H9 (cell line): ENCODE results near the gene CASQ1. TPM values are rescaled to one million over a fixed set of nuclear protein-coding genes. Genes with fewer than 3 reads are reported as not detected.

Experiments
- DNase-seq: peaks from one replicate; pipeline ENCODE4 v3.0.0-alpha.2; 2017
- H2AFZ ChIP-seq: one replicate; pipeline ENCODE4 v1.6.1; 2013; ENCODE audit warnings: mild to moderate bottlenecking, low read length, control low read depth, moderate library complexity
- H2AK5ac ChIP-seq: 2 replicates; pipeline ENCODE4 v1.6.1; 2013; ENCODE audit warnings: low read length, control low read depth, mixed read lengths; ENCODE audit not compliant: insufficient read length
- H2BK120ac ChIP-seq: one replicate; pipeline ENCODE4 v1.6.1; 2013; ENCODE audit warnings: low read depth, mild to moderate bottlenecking, low read length, control low read depth, inconsistent platforms; ENCODE audit not compliant: poor library complexity, severe bottlenecking
- H2BK12ac ChIP-seq: 2 replicates; pipeline ENCODE4 v1.6.1; 2013; ENCODE audit warnings: low read length, control low read depth, mixed read lengths, low read depth; ENCODE audit not compliant: insufficient read length
- H2BK15ac ChIP-seq: 2 replicates; pipeline ENCODE4 v1.6.1; 2013; ENCODE audit warnings: low read depth, low read length, control low read depth
- H2BK20ac ChIP-seq: one replicate; pipeline ENCODE4 v1.6.1; 2013; ENCODE audit warnings: low read depth, mild to moderate bottlenecking, low read length, control low read depth, inconsistent platforms; ENCODE audit not compliant: poor library complexity, severe bottlenecking
- H2BK5ac ChIP-seq: 2 replicates; pipeline ENCODE4 v1.6.1; 2013; ENCODE audit warnings: low read length, control low read depth, mixed read lengths; ENCODE audit not compliant: insufficient read length
- H3K14ac ChIP-seq: 2 replicates; pipeline ENCODE4 v1.6.1; 2013; ENCODE audit warnings: low read length, control low read depth; ENCODE audit not compliant: insufficient read depth
- H3K18ac ChIP-seq: 2 replicates; pipeline ENCODE4 v1.6.1; 2013; ENCODE audit warnings: low read depth, mild to moderate bottlenecking, mixed read lengths, low read length, control low read depth; ENCODE audit not compliant: insufficient read length
- H3K23ac ChIP-seq: 2 replicates; pipeline ENCODE4 v1.6.1; 2013; ENCODE audit warnings: low read length, control low read depth, mixed read lengths, low read depth; ENCODE audit not compliant: insufficient read length
- H3K23me2 ChIP-seq: 2 replicates; pipeline ENCODE4 v1.6.1; 2013; ENCODE audit warnings: low read depth, mild to moderate bottlenecking, mixed read lengths, low read length, control low read depth; ENCODE audit not compliant: insufficient read length, poor library complexity, severe bottlenecking
- H3K27ac ChIP-seq: 2 replicates; pipeline ENCODE4 v1.5.1; 2013; ENCODE audit warnings: low read length, control low read depth, mixed read lengths, low read depth; ENCODE audit not compliant: insufficient read length
- H3K27me3 ChIP-seq: 2 replicates; pipeline ENCODE4 v1.6.1; 2013; ENCODE audit warnings: low read length, control low read depth, inconsistent platforms; ENCODE audit not compliant: insufficient read depth
- H3K4ac ChIP-seq: 2 replicates; pipeline ENCODE4 v1.6.1; 2013; ENCODE audit warnings: low read depth, mild to moderate bottlenecking, control low read depth, inconsistent platforms, low read length, moderate library complexity
- H3K4me1 ChIP-seq: 2 replicates; pipeline ENCODE4 v1.6.1; 2013; ENCODE audit warnings: low read length, control low read depth, inconsistent platforms; ENCODE audit not compliant: insufficient read depth
- H3K4me2 ChIP-seq: 2 replicates; pipeline ENCODE4 v1.6.1; 2013; ENCODE audit warnings: low read length, control low read depth, mixed read lengths; ENCODE audit not compliant: insufficient read length, insufficient read depth
- H3K56ac ChIP-seq: 2 replicates; pipeline ENCODE4 v1.6.1; 2013; ENCODE audit warnings: low read depth, mild to moderate bottlenecking, mixed read lengths, low read length, control low read depth; ENCODE audit not compliant: insufficient read length
- H3K79me1 ChIP-seq: 2 replicates; pipeline ENCODE4 v1.6.1; 2013; ENCODE audit warnings: low read depth, mild to moderate bottlenecking, moderate library complexity, low read length, control low read depth, inconsistent platforms; ENCODE audit not compliant: insufficient read depth, poor library complexity, severe bottlenecking
- H3K79me2 ChIP-seq: 2 replicates; pipeline ENCODE4 v1.6.1; 2013; ENCODE audit warnings: low read length, control low read depth, inconsistent platforms; ENCODE audit not compliant: insufficient read depth
- H3K9ac ChIP-seq: 2 replicates; pipeline ENCODE4 v1.6.1; 2013; ENCODE audit warnings: low read length, control low read depth, mixed read lengths; ENCODE audit not compliant: insufficient read length; ENCODE audit errors: extremely low read depth
- H3K9me3 ChIP-seq: one replicate; pipeline ENCODE4 v1.6.1; 2013; ENCODE audit warnings: low read depth, low read length, inconsistent platforms; ENCODE audit not compliant: control insufficient read depth
- H3T11ph ChIP-seq: one replicate; pipeline ENCODE4 v1.6.1; 2013; ENCODE audit warnings: mild to moderate bottlenecking, low read length, control low read depth, inconsistent platforms
- H4K20me1 ChIP-seq: one replicate; pipeline ENCODE4 v1.6.1; 2013; ENCODE audit not compliant: control insufficient read depth, insufficient read length, insufficient read depth
- H4K5ac ChIP-seq: 2 replicates; pipeline ENCODE4 v1.6.1; 2013; ENCODE audit warnings: low read depth, mild to moderate bottlenecking, mixed read lengths, low read length, control low read depth; ENCODE audit not compliant: insufficient read length
- H4K8ac ChIP-seq: replicated peaks from 2 replicates; pipeline ENCODE4 v1.6.1; 2013; ENCODE audit warnings: low read length, control low read depth, mixed read lengths, low read depth; ENCODE audit not compliant: insufficient read length
- H4K91ac ChIP-seq: 2 replicates; pipeline ENCODE4 v1.6.1; 2013; ENCODE audit warnings: low read depth, mild to moderate bottlenecking, moderate library complexity, mixed read lengths, low read length, control low read depth; ENCODE audit not compliant: insufficient read length
- H3K27ac Mint-ChIP-seq, 3 experiments: 2 replicates in 2 of 3; 3 replicates in 1 of 3; pipeline ENCODE4 v1.8.0; 2020 to 2021; ENCODE audit warnings: mixed read lengths in 3 of 3, mild to moderate bottlenecking in 1 of 3, moderate library complexity in 1 of 3
- H3K27me3 Mint-ChIP-seq: 2 replicates; pipeline ENCODE4 v1.8.0; 2021; ENCODE audit warnings: low read depth, mild to moderate bottlenecking, moderate library complexity, mixed read lengths
- H3K36me3 Mint-ChIP-seq, 3 experiments: 2 replicates in 2 of 3; 3 replicates in 1 of 3; pipeline ENCODE4 v1.8.0; 2020 to 2021; ENCODE audit warnings: low read depth in 3 of 3, mixed read lengths in 3 of 3; ENCODE audit not compliant: insufficient read depth in 1 of 3
- H3K4me1 Mint-ChIP-seq, 2 experiments: 2 replicates each; pipeline ENCODE4 v1.8.0; 2020; ENCODE audit warnings: mixed read lengths in 2 of 2
- H3K4me3 Mint-ChIP-seq, 2 experiments: 2 replicates in 1 of 2; 3 replicates in 1 of 2; pipeline ENCODE4 v1.8.0; 2020 to 2021; ENCODE audit warnings: mild to moderate bottlenecking in 2 of 2, mixed read lengths in 2 of 2, moderate library complexity in 1 of 2
- H3K9me3 Mint-ChIP-seq, 2 experiments: 2 replicates in 1 of 2; 3 replicates in 1 of 2; pipeline ENCODE4 v1.8.0; 2020; ENCODE audit warnings: mild to moderate bottlenecking in 2 of 2, mixed read lengths in 2 of 2, moderate library complexity in 1 of 2
- CTCF ChIP-seq: fragments of 200-600 bp; sonication (generic); conservative IDR thresholded peaks from 3 replicates; pipeline ENCODE4 v1.8.0; 2021; ENCODE audit warnings: antibody characterized with exemption, mild to moderate bottlenecking
- WGBS: extraction: QIAGEN DNeasy Blood & Tissue Kit; methylation state at CpG from one replicate; pipeline ENCODE4 v1.1.7; 2013; ENCODE audit warnings: missing lambda C conversion rate, low lambda C conversion rate, mixed read lengths; ENCODE audit not compliant: insufficient read length; ENCODE audit errors: extremely low coverage; 5-methylcytosine and 5-hydroxymethylcytosine counted together
- total RNA-seq: library from RNA; stranded (reverse); gene quantifications from 2 replicates; pipeline ENCODE4 v1.2.1, GENCODE V29; 2021

CASQ1 gene
- total RNA-seq, 1 experiment from 2014 or later = 0.55 TPM

DNA sequence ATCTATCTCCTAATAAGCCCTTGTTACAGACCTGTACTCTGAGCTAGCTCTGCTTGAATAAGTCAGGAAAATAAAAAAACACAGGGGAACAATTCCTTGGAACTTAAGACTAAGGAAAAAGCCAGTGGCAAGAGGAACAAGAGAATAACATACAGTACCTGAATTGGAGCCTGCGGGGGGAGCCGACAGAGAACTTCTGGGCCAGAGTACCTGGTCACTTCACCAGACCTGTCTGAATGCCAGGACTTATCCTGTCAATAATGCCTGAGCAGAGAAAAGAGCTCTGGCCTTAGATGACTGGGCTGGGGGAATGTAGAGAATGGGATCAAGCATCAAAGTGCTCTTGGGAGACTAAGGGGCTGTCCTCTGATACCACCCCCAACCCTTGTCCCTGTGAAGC lies 29.9 kb downstream of the CASQ1 start:
- TF ChIP-seq CTCF = no peak
- no peak overlapping the region for H2BK20ac ChIP-seq
- peaks cover 23 to 89% (median 51%) of the 10 kb centered on the region in 3 experiments; a peak in 6 of 7 replicates for H3K36me3 Mint-ChIP-seq
- H2BK15ac ChIP-seq = no peak overlapping the region
- no peak overlapping the region for H2AK5ac ChIP-seq
- no peaks in the 10 kb centered on the region for H3K79me2 ChIP-seq
- no peaks in the 10 kb centered on the region for H3K79me1 ChIP-seq
- H2BK5ac ChIP-seq = no peak overlapping the region
- H3K9me3 Mint-ChIP-seq = no peaks in the 10 kb centered on the region
- H3T11ph ChIP-seq = no peak overlapping the region
- no peaks in the 10 kb centered on the region for H3K4me1 ChIP-seq
- no peak overlapping the region for H4K91ac ChIP-seq
- H3K9me3 ChIP-seq = no peaks in the 10 kb centered on the region
- no CpG with 5 or more reads among the region's 2 CpGs for WGBS
- no peak for DNase-seq
- H3K27ac Mint-ChIP-seq = 0 out of 7 replicates have a peak overlapping the region, but pooled peaks of 1 of the 3 experiments have one; percentile 12
- no peak overlapping the region for H3K18ac ChIP-seq
- no peak overlapping the region for H3K56ac ChIP-seq
- H3K27me3 ChIP-seq = no peaks in the 10 kb centered on the region
- H3K4me1 Mint-ChIP-seq = peaks cover 15 to 17% of the 10 kb centered on the region in 2 experiments
- no peak overlapping the region for H3K4me2 ChIP-seq
- H3K4me3 Mint-ChIP-seq = no peak overlapping the region
- no peak overlapping the region for H3K27ac ChIP-seq
- no peak overlapping the region for H3K23ac ChIP-seq
- no peak overlapping the region for H4K8ac ChIP-seq
- H3K23me2 ChIP-seq = no peaks in the 10 kb centered on the region
- no peak overlapping the region for H2AFZ ChIP-seq
- no peak overlapping the region for H2BK120ac ChIP-seq
- no peaks in the 10 kb centered on the region for H3K27me3 Mint-ChIP-seq
- no peak overlapping the region for H3K14ac ChIP-seq
- H2BK12ac ChIP-seq = no peak overlapping the region
- H3K4ac ChIP-seq = no peak overlapping the region
- H4K5ac ChIP-seq = no peak overlapping the region
- H3K9ac ChIP-seq = no peak overlapping the region
- no peaks in the 10 kb centered on the region for H4K20me1 ChIP-seq
